ENCODE results near the gene MARK1.
"Not testable (repeated sequence)": the region's sequence is repeated elsewhere in the genome, so short reads cannot be mapped to it uniquely, and the experiment has no call there.

The MARK1 gene

GRCh38 chr1:220631238-220631815 lies 103.4 kb downstream of the MARK1 start:
- no peak for DNase-seq

DNA sequence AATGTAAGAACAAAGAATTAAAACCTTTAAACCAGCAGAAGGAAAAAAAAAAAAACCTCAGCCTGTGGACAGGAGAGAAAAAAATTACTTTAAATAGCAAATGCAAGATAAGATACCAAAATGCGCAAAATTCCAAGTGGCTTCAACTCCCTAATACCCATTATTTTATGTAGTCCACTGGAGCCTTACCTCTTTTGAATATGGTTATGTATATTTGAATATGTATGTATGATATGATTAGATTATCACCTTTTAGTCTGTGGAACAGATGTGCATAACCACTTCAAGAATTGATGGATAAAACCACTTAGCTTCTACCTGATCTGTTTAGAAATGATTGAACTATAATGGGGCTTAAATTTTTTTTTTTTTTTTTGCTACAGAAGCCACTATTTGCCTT lies 109.8 kb downstream of the MARK1 start:
- no peak for DNase-seq

DNA sequence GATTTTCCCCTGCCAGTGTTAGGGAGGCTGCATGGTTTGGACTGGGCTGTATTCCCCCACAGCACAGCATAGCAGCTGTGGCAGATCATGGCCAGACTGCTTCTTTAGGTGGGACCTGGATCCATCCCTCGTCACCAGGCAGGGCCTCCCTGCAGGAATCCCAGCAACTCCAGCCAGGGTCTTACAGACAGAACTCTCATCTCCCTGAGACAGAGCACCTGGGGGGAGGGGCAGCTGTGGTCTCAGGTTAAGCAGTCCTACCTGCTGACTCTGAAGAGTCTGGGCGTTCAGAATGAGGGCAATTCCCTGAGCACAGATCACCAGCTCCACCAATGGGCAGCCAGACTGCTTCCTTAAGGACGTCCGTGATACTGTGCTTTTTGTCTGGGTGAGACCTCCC lies 114.3 kb downstream of the MARK1 start:
- DNase-seq: no peak

DNA sequence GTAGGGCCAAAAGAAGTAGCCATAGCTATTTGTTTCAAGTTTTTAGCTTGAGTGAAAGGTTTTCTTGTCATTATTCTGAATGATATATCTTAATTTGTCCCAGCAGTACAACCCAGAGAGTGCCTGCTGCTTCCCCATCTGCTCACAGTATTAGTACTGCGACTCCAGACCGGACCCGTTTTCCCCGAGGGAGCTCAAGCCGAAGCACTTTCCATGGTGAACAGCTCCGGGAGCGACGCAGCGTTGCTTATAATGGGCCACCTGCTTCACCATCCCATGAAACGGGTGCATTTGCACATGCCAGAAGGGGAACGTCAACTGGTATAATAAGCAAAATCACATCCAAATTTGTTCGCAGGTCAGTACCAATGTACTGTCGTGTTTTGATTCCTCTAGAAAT lies 125.1 kb downstream of the MARK1 start:
- DNase-seq: no peak

GRCh38 chr1:220655509-220655908 lies 127.6 kb downstream of the MARK1 start:
- no peak for DNase-seq

GRCh38 chr1:220655961-220656740 lies 128.2 kb downstream of the MARK1 start:
- DNase-seq: no peak

- no peak for DNase-seq
Measured at GRCh38 chr1:220666349-220666748, 138.4 kb downstream of the MARK1 start.

GRCh38 chr1:220669005-220669404 lies 141.1 kb downstream of the MARK1 start:
- no peak for DNase-seq

- DNase-seq: no peak
Measured at GRCh38 chr1:220670365-220670764, 142.4 kb downstream of the MARK1 start.

GRCh38 chr1:220673921-220674320 lies 146.0 kb downstream of the MARK1 start:
- no peak for DNase-seq

DNA sequence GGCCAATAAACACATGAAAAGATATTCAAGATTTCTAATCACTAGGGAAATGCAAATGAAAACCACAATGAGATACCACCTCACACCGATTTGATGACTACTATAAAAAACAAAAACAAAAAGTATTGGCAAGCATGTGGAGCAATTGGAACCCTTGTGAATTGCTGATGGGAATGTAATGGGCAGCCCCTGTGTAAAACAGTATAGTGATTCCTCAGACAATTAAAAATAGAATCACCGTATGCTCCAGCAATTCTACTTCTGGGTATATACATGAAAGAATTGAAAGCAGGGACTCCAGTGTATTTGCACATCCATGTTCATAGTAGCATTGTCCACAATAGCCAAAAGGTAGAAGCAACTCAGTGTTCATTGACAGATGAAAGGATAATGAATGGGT lies 149.3 kb downstream of the MARK1 start:
- no peak for DNase-seq

GRCh38 chr1:220680085-220680687 lies 152.2 kb downstream of the MARK1 start:
- peak; percentile 7 for DNase-seq

GRCh38 chr1:220681220-220681880 lies 153.4 kb downstream of the MARK1 start:
- no peak for DNase-seq

- no peak for DNase-seq
Measured at GRCh38 chr1:220682901-220683576, 155.1 kb downstream of the MARK1 start.

- DNase-seq: not testable (repeated sequence)
Measured at GRCh38 chr1:220683716-220684115, 155.8 kb downstream of the MARK1 start.

DNA sequence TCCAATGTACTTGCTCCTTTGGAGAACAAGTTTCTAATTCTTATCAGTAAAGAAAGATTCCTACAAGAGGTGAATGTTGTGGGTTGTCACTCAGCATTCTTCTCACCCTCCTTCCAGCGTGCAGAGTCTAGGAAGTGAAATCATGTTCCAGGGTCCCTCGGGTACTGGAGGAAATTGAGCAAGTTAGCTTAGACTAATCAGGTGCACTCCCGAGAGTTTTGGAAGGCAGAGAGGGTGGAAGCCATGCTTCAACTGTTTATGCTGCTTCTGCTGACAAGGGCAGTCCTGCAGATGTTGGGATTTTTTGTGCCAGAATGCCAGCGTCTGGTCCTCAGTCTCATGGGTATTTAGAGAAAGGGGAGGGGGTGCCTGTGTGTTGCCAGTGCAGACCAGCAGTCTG lies 157.0 kb downstream of the MARK1 start:
- no peak for DNase-seq

- DNase-seq: no peak
Measured at GRCh38 chr1:220685879-220686278, 157.9 kb downstream of the MARK1 start.

DNA sequence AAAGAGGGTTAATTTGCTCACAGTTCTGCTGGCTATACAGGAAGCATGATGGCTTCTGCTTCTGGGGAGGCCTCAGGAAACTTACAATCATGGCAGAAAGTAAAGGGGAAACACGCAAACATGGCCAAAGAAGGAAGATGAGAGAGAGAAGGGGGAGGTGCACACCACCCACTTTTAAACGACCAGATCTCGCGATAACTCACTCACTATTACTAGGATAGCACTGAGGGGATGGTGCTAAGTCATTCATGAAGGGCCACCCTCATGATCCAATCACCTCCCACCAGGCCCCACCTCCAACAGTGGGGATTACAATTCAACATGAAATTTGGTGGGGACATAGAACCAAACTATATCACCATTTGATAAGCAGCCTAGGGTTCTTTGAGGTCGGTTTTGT lies 159.9 kb downstream of the MARK1 start:
- DNase-seq: no peak

- DNase-seq: no peak
Measured at GRCh38 chr1:220689666-220690065, 161.7 kb downstream of the MARK1 start.

DNA sequence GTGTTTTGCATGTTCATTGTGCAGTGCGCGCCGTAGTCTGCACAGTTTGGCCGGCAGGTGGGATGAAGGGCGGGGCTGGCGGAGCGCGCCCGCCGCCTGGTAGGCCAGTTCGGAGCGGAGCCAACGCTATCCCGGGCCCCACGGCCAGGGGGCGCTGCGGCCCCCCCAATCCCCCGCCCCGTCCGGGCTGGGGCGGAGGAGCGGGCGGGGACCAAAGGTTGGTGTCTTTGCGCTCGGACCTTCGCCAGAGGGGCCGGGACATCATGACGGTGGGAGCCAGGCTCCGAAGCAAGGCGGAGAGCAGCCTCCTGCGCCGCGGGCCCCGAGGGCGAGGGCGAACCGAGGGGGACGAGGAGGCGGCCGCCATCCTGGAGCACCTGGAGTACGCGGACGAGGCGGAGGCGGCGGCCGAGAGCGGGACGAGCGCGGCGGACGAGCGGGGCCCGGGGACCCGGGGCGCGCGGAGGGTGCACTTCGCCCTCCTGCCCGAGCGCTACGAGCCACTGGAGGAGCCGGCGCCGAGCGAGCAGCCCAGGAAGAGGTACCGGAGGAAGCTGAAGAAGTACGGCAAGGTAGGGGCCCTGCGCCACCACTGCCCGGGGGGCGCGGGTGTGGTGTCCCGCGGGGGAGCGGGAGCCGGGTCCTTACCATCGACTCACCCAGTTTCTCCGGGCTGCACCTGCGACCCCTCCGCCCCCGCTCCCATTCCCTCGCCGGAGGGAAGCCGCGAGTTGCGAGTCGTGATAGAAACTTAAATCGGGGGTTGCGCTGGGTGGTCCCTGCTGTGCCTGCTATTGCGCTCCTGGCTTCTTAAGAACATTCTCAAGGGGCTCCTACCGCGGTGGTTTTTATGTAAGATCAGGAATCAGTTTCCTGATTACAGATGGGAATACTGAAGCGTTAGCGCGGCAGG lies 162.5 kb downstream of the MARK1 start, which contains the start of gene C1orf115:
Gene C1orf115 (plus strand): TSS at position 224 of the 913 bp plus-strand sequence. CDS start 40 bp downstream, at position 264.
- DNase-seq: no peak

DNA sequence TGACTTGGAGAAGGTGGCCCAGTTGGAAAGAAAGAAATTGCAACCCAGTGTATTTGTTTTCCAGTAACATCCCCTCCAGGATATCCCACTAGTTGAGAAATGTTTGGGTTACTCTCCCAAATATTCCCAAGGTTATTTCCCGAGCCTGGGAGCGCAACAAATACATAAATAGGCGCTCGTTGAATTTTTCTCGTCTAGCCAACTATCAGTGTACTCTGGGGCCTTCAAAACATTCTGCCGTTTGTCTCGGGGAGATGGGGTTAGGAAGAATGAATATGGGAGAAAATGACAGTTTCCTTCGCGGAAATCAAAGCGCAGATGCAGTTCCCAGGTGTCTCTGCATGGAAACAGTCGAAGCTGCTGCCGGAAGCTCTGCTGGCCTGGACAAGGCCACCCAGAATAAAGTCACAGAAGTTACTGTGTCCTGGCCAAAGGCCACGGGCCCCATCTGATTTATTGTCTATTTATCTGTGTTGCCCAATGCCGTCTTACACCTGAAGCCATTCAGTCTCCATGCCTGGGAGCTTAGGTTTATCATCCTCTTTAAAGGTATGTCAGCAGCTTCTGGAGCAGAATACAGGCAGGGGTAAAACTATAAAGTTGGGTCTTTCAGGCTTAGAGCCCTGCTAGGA lies 163.2 kb downstream of the MARK1 start:
- no peak for DNase-seq

All from GDM1 (cell line).